NCI-H460 (cell line): ENCODE data around the gene PPP2CA. TPM values are rescaled to one million over a fixed set of nuclear protein-coding genes. Genes with fewer than 3 reads are reported as not detected.
"Not testable (repeated sequence)": the region's sequence is repeated elsewhere in the genome, so short reads cannot be mapped to it uniquely, and the experiment has no call there.

Experiments used
- DNase-seq: peaks from one replicate; pipeline ENCODE4 v3.0.0-alpha.2; 2016; ENCODE audit warnings: low read depth; ENCODE audit errors: extremely low read depth
- polyA plus RNA-seq: library from polyadenylated mRNA; depleted of rRNA; stranded (reverse); fragments of >200 nt; gene quantifications from 2 replicates; pipeline ENCODE4 v1.2.3, GENCODE V29; 2014; cell fraction: nucleus; rRNA removed
- total RNA-seq: library from RNA; depleted of rRNA; stranded (reverse); fragments of >200 nt; shearing (Covaris generic); gene quantifications from 2 replicates; pipeline ENCODE4 v1.2.3, GENCODE V29; 2014; rRNA removed

PPP2CA gene
- 111 and 172 TPM in 2 replicates for total RNA-seq
- polyA plus RNA-seq = 146 and 207 TPM in 2 replicates

- DNase-seq = peak; percentile 99
Observed at GRCh38 chr5:134225780-134226440, at the start of gene PPP2CA. Gene PPP2CA, minus strand, starts transcription at chr5:134226073. Its CDS starts 212 bp downstream, at chr5:134225861.

DNA sequence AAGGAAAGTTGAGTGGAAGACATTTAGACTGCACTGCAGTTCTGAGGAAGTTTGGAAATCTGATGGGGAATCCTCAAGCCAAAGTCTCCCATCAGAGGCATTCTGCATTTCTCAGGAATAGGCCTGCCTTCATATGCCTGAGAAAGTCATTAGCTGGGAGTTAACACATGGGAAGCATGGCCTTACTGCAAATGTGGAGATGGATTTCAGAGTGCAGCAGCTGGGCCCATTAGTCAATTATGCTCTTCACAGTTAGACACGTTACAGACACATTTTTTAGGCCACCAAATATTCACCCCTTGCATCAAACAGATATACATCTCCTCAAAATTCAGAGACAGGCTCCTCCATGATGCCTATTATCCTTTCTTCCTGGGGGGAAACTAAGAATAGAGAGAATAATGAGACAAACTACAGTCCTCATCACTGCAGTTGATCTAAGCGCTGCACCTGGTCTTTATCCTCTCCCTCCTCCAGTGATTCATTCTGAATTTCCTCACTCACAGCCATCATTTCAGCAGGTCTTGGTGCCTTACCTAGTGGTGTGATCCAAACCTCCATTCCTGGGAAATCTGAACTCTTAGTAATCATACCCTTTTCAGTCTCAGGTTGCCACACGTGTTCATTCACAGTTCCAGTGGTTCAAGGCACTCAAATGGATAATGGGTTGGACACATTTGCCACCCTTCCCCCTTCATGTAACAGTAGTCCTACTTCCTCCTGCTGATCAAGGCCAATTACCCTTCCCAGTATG, 47.9 kb upstream of the PPP2CA start:
- no peak for DNase-seq

DNA sequence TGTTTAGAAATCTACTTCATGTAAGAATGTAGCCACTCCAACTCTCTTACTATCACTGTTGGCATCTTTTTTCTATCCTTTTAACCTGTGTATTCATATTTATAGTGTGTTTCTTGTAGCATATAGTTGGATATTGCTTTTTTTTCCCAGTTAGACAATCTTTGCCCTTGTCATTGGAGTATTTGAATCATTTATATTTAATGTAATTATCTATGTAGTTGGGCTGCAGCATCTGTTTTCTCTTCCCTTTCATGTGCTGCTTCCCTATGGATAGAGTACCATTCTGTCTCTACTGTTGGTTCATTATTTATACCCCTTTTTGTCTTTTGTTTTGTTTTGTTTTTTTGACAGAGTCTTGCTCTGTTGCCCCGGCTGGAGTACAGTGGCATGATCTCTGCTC, 45.2 kb upstream of the PPP2CA start:
- no peak for DNase-seq

- DNase-seq = no peak
Observed at GRCh38 chr5:134268919-134269318, 43.0 kb upstream of the PPP2CA start.

DNA sequence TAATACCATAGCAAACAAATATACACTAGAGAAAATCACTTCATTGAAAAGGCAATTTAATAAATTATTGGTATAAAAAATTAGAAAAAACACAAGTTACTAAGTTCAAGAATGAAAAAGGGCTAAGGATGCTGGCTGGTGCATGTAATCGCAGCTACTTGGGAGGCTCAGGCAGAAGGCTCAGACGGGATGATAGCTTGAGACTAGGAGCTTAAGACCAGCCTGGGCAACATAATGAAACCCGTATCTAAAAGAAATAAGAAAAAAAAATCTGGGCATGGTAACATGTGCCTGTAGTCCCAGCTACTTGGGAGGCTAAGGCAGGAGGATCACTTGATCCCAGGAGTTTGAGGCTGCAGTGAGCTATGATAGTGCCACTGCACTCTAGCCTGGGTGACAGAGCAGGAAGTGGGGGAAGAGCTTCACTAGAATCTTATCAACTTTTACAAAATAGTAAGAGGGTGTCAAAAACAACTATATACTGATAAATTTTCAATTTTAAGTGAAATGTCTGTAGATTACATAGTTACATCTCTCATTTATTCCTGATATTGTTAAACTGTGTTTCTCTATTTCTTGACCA, 42.2 kb upstream of the PPP2CA start:
- DNase-seq = no peak

GRCh38 chr5:134267366-134268018, 41.6 kb upstream of the PPP2CA start:
- DNase-seq = peak; percentile 16

DNA sequence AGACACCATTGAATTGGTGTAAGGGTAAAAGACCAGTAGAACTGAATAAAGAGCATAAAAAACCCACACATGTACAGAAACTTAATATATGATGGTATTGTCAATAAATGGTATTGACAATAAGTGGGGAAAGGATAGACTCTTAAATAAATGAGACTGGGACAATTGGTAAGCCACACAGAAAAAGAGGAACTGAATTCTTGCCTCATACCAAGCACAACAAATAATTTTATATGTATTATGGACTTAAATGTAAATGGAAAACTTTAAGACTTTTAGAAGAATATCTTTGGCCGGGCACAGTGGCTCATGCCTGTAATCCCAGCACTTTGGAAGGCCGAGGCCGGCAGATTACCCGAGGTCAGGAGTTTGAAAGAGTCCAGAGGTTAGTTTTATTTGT, 37.9 kb upstream of the PPP2CA start:
- no peak for DNase-seq

DNA sequence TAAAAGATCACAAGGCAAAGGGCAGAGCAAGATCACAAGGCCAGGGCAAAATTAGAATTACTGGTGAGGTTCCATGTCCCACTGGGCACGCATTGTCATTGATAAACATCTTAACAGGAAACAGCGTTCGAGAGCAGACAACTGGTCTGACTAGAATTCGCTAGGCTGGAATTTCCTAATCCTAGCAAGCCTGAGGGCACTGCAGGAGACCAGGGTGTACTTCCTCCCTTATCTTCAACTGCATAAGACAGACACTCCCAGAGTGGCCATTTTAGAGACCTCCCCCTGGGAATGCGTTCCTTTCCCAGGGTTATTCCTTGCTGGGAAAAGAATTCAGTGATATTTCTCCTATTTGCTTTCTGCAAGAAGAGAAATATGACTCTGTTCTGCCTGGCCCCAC, 36.8 kb upstream of the PPP2CA start:
- DNase-seq = not testable (repeated sequence)

- DNase-seq = no peak
Observed at GRCh38 chr5:134258896-134259295, 33.0 kb upstream of the PPP2CA start.

DNA sequence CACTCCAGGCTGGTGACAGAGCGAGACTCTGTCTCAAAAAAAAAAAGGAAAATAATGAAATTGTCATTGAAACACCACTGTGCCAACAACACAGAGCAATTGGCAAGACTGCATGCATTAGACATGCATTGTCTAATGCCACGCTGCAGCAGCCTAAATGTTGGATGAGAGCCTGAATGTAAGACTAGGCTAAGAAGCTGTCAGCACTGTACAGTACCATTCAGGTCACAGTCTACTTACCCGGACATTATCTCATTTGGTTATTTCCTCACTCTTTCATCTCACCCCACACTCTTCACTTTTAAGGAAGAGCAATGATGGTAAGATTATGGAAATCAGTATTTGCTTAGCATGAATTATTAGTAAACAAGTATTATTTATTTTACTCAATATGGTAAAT, 31.3 kb upstream of the PPP2CA start:
- DNase-seq = no peak

DNA sequence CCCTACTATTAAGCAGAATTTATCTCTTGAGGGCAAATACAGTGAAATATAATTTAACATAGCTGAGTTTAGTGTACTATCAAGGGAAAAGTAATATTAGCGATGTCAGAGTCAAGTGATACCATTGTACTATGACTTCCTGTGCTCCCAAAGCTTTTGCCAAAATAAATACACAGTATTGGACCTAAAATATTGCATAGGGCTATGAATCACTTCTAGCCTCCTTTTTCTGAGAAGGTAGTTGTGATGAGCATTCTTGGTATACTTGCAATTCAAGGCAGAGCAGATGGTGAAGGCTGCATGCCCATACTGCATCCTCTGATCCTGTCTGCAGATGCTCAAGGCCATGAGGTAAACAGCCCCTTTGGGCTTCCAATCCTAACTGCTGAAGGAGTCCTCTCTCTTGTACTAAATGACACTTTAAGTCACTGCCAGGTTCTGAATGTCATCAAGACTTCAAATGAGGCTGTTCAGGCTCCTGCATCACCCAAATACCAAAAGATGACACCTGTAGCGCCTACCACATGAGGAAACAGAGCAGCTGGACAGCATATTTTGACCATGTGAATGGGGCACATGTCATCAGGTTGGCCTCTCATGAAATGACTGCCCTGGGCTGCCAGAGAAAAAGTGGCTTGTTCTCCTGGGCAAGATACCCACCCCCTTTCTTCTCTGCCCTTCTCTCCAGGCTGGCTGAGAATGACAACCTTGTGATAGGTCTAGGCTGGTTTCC, 29.7 kb upstream of the PPP2CA start:
- DNase-seq = no peak

- not testable (repeated sequence) for DNase-seq
Observed at GRCh38 chr5:134253368-134254153, 27.7 kb upstream of the PPP2CA start.

- DNase-seq = peak; percentile 51
Observed at GRCh38 chr5:134252671-134253070, 26.8 kb upstream of the PPP2CA start.

- DNase-seq = no peak
Observed at GRCh38 chr5:134250949-134251348, 25.1 kb upstream of the PPP2CA start.

DNA sequence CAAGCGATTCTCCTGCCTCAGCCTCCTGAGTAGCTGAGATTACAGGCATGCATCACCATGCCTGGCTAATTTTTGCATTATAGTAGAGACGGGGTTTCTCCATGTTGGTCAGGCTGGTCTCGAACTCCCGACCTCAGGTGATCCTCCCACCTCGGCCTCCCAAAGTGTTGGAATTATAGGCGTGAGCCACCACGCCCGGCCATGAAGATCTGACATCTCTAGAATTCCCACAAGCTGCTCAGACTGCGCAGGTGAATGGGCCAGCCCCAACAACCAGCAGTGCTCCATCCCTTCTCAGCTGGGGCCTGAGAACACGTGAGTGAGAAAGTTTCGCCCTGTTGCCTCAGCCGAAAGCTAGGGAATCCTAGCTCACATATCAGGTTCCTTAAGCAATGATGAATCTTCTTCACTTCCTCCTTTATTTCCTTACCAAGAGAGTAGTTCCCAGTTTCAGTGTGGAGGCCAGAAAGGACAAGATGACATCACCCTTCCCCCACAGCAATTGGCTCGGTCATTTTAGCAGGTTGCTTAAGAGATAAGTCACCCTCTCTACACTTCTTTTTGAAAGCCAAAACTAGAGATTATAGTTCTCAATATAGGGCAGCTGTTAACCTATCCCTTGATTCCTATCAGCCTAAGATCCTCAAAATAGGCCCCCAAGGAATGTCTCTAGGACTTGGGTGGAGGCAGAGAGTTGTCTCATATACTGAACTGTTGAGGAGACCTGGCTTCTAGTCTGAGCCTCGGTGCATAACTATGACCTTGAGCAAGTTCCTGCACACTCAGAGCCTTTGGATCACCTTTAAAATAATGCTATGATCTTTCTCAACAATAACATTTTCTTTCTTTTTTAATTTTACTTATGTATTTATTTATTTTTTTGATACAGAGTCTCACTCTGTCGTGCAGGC, 23.9 kb upstream of the PPP2CA start:
- no peak for DNase-seq

GRCh38 chr5:134248256-134248655, 22.4 kb upstream of the PPP2CA start:
- no peak for DNase-seq

GRCh38 chr5:134247428-134248224, 21.8 kb upstream of the PPP2CA start:
- peak; percentile 57 for DNase-seq
